GM12864 (cell line): ENCODE measurements around the gene EFHC1.

Source experiments
- DNase-seq: peaks from one replicate; pipeline ENCODE4 v3.0.0-alpha.2; 2011; ENCODE audit warnings: low read depth
- H3K4me3 ChIP-seq: 2 replicates; pipeline ENCODE4 v1.5.1; 2011; ENCODE audit warnings: mild to moderate bottlenecking, low read depth, low read length, control low read depth
- CTCF ChIP-seq: IDR thresholded peaks from 2 replicates; pipeline ENCODE4 v1.5.1; 2011; ENCODE audit warnings: low read depth, mild to moderate bottlenecking, moderate library complexity, low read length, control low read depth, inconsistent platforms; ENCODE audit errors: missing control alignments

Gene EFHC1

GRCh38 chr6:52389626-52390360 lies 30.3 kb upstream of the EFHC1 start:
- TF ChIP-seq CTCF: no peak
- H3K4me3 ChIP-seq: peak overlapping the region; percentile 31; the same call in 1 of the 2 replicates
- DNase-seq: peak; percentile 76

- peak overlapping the region; percentile 31 for H3K4me3 ChIP-seq
- no peak for TF ChIP-seq CTCF
- DNase-seq: peak; percentile 62
These were observed 29.8 kb upstream of the EFHC1 start for GRCh38 chr6:52390361-52390727.

DNA sequence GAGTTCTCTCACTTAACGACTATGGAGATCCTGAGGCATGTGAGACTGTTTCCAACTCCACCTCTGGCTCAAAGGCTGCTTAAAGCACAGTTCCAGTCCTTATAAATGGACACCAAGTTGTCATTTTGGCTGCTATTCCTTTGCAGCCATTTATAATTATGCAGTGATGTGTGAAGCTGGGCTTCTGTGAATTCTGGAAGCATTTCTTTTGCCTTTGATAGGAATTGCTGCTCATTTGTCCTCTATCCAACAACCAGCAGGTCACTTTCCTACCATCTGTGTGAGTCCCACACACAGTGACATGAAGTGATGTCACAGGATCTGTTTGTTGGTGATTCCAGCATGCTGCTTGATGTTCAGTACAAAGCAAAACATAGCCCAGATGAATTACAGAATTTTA lies 28.5 kb upstream of the EFHC1 start:
- DNase-seq: no peak
- TF ChIP-seq CTCF: no peak
- H3K4me3 ChIP-seq: no peak overlapping the region

DNA sequence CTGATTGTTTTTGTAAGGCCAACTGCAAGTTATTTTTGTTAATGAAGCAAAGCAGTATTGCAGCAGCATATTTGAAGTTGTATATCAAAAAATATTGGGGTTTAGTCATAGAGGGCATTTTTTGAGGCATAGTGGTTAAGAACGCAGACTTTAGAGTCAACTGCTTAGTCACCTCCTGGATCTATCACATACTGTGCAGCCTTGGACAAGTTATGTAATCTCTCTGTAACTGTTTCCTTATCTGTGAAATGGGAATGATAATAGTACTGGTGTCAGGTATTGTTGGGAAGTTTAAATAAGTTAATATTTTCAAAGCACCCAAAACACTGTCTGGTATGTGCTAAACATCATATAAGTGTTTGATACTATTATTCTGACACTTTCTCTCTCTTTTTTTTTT lies 27.2 kb upstream of the EFHC1 start:
- no peak for DNase-seq
- no peak overlapping the region for H3K4me3 ChIP-seq
- TF ChIP-seq CTCF: no peak

DNA sequence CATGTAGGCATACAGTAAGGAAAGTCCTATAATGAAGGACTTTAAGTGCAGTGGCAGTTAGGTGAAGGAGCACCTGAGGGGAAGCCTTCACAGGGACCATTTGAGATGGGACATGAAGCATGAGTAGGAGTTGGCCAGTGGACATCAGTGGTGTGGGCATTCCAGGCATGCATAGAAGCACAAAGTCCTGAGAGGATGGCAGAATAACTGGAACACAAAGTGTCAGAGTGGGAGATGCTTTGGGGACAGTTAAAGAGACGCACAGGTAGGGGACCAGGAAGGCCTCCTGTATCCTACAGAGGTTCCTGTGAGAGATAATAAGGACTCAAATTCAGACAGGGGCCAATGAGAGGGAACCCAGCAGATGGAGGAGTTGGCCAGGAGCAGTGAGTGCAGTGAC lies 26.4 kb upstream of the EFHC1 start:
- no peak for DNase-seq
- no peak overlapping the region for H3K4me3 ChIP-seq
- no peak for TF ChIP-seq CTCF

- peak; percentile 64 for DNase-seq
- H3K4me3 ChIP-seq: no peak overlapping the region; the same call in 1 of the 2 replicates
- TF ChIP-seq CTCF: no peak
These were observed 25.9 kb upstream of the EFHC1 start for GRCh38 chr6:52394251-52394666.

DNA sequence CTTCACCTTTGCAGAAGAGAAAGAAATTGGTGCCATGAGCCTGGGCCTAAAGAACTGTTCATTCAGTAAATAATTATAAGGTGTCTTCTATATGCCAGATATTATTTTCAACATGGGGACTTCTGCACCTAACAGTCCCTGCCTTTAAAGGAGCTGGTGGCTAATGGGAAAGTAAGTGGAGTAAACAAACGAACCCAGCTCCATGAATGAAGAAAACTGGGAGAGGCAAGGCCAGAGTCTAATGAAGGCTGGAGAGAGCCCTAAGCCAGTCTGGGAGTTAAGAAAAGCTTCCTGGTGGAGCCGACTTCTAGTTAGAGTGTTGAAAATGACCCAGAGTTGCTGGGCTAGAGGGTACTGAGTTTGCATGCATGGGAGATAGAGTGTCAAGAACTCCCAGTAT lies 24.2 kb upstream of the EFHC1 start:
- no peak for DNase-seq
- no peak for TF ChIP-seq CTCF
- no peak overlapping the region for H3K4me3 ChIP-seq
